C1 segment of cervical spinal cord (tissue), 14 donors: ENCODE measurements around the gene DLX5.
"Not testable (repeated sequence)": the region's sequence is repeated elsewhere in the genome, so short reads cannot be mapped to it uniquely, and the experiment has no call there.

Source experiments
- DNase-seq, 14 donors: peaks; one replicate each; lab custom pipeline; 2025; lab: John Stamatoyannopoulos, UW

DLX5 gene

DNA sequence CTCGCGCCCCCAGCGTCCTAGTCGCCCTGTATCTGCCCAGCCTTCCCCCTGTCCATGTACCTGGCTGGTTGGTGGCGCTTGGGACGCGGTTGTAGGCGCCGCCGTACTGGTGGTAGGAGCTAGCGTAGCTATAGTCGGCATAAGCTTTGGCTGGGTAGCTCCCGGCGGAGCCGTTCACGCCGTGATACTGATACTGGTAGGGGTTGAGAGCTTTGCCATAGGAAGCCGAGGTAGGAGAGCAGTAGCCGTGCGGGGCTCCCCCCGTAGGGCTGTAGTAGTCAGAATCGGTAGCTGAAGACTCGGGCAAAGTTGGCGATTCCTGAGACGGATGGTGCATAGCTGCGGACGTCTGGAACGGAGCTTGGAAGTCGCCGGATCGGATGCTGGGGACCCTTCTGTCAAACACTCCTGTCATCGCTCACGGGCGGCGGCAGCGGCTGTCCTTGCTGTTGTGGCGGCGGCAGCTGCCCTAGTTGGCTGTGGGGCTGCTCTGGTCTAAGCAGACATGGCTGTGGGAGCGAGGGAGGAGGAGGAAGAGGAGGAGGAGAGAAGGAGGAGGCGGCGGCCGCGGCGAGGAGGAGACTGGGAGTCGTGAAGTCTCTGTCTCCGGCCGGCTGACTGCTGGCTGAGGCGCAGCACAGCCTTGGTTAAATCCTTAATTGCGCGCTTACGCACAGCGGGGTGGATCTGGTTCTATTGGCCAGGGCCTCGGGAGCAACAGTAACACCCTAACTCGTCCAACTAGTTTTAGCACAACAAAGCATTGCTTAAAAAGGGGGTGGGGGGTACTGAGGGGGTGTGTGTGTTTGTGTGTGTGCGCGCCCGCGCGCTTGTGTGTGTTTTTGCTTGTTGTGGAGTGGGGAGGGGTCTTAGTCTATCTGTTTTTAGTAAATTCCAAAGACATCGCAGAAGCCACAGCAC lies at the start of gene DLX5:
Gene DLX5 (minus strand): TSS at position 623 of the 921 bp plus-strand sequence. CDS start 208 bp downstream, at position 415.
- peak in 1 of 14 donors; percentile 14 for DNase-seq

DNA sequence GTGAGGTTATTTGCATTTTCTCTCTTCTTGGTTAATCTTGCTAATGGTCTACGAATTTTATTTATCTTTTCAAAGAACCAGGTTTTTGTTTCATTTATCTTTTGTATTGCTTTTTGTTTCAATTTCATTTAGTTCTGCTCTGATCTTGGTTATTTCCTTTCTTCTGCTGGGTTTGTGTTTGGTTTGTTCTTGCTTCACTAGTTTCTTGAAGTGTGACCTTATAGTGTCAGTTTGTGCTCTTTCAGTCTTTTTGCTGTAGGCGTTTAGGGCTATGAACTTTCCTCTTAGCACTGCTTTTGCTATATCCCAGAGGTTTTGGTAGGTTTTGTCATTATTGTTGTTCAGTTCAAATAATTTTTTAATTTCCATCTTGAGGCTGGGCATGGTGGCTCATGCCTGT lies 47.4 kb upstream of the DLX5 start:
- not testable (repeated sequence) for DNase-seq

DNA sequence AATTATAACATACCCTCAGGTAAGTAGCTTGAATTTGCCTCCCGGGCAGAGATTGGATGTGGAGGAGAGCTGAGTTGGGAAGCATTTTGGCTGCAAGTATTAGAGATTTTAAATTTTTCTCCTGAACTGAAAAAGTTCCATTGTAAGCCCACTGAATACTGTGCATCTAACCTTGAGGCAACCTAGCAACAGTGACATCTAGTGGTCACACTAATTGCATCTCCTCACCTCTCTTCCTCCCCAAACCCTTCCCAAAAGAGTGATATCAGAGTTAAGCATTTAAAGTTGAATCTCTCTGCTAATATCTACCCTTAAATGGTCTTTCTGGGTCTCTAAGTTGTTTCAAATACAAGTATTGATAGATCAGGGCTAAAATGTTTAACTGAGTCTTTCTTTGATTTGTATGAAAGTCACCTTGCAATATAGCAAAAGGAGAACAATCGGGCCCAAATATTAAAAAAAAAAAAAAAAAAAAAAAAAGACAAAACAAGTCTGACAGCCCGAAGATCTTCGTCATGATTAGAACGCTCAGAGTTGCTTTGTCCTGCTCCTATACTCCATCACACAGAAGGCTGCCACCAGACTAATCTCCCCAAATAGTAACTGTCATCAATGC lies 40.4 kb upstream of the DLX5 start:
- DNase-seq, result peak in 2 of 14 donors; percentile 3 to 14

DNA sequence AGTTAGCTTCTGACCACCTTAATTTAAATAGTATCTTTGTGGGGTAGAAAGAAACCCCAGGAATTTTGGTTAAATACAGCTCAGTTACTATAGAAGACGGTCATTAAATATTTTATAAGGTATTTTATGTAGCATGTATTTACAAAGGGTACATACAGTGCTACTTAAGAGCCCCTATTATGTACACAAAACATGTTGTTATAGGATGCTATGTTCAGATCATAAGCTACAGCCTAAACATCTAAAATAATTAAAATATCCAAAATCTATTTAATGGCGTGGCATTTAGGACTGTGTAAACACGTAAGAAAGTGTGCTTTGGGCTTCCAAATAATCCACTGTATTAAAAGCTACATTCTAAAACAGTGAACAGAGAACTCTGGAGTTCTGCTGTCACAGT lies 39.4 kb upstream of the DLX5 start:
- DNase-seq, result no peak

DNA sequence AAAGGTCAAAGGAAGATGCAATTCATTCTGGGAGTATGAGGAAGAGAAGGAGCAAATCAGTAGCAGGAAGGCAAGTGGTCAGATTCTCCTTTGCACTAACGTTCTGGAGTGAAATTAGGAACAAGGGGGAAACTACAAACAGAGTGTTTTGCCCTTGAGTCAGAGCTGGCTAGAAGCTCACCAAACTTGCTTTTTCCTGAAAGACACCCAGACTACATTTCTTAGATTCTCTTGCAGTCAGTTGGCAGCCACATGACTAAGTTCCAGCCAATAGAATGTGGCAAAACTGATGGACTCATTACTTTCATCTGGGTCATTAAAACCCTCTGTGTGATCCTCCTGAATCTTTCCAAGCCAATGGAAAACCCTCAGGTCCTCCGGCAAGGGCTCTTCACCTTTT lies 18.6 kb upstream of the DLX5 start:
- DNase-seq, result no peak

DNA sequence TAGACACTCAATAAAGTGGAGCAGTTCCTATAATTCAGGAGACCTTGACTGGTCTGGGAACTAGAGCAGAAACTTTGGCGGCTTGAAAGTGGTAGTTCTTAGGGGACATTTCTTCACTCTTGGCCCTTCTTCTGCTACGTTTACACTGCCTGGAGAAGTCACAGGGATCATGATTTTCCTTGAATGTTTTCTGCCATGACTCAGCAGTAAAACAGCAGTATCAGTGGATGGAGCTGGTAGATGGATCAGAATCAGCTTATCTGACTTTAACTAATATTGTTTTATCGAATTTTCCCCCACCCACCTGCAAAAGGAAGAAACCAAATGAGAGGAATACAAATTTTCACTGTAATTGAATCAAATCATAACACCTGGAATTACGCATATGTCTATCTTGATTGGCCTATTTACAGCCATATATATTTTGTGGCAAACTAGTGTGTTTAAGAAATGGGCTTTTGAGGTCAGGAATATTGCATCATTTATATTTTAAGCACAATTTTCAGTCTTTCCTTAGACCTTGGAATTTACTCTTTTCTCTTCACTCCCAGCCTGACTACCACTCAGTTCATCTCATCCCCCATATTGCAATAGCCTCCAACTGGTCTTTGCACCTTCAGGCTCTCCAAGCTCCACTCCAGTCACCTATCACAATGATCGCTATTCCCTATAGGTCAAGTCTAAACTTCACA lies 14.9 kb upstream of the DLX5 start:
- DNase-seq, result no peak

DNA sequence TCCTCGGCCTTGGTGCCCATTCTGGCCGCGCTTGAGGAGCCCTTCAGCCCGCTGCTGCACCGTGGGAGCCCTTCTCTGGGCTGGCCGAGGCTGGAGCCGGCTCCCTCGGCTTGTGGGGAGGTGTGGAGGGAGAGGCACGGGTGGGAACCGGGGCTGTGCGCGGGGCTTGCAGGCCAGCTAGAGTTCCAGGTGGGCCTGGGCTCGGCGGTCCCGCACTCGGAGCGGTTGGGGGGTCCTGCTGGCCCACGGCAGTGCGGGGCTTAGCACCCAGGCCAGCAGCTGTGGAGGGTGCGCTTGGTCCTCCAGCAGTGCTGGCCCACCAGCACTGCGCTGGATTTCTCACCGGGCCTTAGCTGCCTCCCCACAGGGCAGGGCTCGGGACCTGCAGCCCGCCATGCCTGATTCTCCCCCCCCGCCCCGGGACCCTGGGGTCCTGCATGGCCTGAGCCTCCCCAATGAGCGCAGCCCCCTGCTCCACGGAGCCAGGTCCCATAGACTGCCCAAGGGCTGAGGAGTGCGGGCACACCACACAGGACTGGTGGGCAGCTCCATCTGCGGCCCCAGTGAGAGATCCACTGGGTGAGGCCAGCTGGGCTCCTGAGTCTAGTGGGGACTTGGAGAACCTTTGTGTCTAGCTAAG lies 9.7 kb upstream of the DLX5 start:
- not testable (repeated sequence) for DNase-seq

DNA sequence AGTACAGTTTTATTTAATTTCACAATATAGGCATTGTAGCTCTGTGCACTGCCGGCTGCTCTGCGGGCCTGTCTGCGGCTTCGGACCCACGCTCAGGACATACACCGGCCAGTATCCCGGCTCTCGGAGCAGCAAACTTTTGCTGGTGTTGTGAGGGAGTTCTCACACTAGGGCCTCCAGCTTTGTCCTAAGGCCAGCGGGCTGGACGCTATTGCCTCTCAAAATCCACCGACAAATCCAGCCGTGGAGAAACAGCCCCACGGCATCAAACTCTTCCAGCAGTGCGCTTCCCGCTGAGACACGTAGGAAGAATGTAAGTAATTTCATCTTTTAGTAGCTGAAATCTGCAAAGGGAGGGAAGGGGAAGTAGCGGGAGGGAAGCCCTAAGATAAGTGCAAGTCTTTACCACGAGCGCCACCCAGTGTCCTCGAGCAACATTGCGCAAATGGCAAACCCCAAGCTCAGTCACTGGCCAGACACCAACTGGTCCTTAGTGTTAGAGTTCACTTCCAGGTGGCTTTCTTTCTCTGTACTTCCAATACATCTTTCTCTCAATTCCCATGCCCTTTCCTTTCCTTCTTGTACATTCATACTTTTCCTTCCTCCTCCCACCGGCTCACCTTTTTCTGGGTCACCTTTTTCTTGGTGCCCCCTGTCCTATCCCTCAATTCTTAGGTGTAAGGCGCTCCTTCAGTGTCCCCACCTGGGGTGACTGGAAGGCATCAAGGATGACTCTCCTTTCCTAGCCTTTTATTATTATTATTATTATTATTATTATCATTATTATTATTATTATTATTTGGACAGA lies 3.0 kb upstream of the DLX5 start:
- DNase-seq, result peak in 10 of 14 donors; percentile 51 to 82 (median 62)

DNA sequence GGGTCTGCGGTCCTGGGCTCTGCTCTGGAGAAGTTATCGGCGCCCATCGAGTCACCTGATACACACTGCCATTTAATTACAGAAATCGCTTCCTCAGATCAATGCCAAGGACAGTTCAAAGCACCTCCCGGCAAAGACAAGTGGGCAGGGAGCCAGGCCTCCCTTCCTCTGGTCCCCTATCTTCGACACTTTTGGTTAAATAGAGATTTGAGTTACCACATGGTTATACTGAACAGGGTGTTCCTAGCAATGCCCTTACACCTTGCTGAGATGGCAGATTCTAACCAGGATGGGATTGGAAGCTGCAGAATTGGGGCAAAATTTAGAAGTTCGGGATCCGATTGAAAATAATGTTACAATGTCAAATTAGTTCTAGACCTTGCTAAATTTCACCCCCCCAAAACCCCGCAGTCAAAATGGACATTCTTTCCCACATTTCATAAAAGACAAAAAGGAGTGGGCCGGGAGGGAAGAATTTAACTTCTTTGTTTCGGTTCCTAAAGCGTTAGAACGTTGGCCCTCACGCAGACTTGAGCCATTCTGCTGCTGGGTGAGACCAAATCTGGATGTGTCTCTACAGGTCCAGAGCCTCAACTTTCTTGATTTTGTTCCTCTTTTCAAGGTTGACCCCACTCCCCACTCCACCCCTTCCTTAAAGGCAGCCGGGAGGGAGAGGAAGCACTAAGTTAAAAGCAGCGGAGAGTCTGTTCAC lies 2.2 kb upstream of the DLX5 start:
- peak in 1 of 14 donors; percentile 42 for DNase-seq

DNA sequence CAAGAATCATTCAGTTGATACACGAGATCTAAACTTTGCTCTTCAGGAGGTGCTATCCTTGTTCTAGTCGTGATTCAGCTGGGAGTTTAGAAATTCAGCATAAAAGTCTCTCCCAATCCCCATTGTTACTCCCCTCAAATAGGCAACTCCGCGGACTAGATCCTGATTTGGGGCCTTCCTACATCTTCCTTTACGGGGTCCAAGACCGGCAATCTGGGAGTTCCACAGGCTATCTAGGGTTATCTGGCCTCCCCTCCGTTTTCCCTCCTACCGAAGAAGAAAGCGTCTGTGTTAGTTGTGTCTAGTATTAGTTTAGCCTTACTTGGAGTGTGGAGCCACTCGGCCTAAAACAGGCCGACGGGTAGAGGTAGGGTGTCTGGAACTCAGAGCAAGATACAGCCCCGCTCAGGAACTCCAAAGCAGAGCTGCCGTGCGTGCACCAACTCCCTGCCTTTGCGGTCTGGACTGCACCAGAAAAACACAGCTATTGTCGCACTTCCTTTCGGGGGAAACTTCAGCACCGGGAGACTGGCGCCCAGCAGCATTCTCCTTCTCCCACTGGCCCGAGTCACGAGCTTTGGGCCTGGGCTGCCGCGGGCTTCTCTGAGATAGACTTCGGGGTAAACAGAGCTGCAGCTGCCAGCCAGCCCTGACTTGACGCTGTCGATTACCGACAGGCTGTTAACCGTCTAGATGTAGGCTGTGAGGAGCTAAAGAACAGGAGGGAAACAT lies 1.5 kb upstream of the DLX5 start:
- peak in 8 of 14 donors; percentile 14 to 32 (median 24) for DNase-seq

DNA sequence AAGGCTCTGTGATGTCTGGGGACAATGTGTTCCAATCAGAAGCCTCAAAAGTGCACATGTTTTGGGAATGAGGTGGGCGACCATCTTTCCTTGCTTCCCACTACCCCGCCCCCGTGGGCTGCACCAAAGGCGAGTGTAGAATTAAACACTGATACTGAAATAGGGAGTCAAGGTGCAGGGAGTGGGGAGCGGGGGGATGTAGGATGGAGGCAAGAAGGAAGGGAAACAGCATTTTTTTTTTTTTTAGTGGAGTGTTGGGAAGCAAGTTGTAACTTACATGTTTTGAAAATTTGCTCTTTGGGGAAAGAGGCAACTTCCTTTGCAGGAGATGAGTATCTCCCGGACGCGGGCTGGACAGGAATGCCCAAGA lies 484 bp upstream of the DLX5 start:
- no peak for DNase-seq

DNA sequence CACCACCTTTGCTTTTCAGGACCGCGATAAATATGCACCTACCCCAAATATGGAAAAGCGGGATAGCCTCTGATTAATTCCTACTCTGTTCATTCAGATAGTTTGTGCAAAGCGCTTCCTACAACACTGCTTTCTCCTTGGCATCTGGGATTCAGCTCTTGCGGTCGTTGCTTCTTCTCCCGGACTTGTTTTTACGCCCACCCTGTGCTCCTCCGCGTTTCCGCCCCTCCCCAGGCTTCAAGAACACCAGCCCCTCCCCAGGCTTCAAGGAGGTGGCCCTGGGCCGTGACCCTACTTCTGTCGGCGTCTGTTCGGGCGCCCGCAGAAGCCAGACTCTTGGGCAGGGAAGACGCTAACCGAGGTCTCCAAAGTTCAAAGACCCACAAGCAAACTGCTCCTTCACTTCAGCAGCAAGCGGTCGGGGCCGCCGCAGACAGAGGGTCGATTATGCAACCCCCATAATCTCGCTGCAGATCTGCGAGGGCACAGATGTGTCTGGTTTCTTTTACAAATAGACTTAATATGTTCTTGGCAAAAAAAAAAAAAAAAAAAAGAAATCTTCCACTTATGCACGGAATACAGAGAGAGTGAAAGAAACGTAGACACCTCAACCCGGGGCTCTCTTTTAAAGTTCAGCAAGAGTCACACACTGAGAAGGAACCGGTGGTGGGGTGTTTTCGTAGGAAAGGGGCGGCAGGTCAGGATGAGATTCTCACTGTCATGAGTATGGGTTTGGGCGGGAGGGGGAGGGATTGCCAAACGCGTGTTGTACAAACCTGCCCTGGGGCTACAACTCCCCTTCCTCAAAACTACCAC lies 1.9 kb downstream of the DLX5 start:
- no peak for DNase-seq

DNA sequence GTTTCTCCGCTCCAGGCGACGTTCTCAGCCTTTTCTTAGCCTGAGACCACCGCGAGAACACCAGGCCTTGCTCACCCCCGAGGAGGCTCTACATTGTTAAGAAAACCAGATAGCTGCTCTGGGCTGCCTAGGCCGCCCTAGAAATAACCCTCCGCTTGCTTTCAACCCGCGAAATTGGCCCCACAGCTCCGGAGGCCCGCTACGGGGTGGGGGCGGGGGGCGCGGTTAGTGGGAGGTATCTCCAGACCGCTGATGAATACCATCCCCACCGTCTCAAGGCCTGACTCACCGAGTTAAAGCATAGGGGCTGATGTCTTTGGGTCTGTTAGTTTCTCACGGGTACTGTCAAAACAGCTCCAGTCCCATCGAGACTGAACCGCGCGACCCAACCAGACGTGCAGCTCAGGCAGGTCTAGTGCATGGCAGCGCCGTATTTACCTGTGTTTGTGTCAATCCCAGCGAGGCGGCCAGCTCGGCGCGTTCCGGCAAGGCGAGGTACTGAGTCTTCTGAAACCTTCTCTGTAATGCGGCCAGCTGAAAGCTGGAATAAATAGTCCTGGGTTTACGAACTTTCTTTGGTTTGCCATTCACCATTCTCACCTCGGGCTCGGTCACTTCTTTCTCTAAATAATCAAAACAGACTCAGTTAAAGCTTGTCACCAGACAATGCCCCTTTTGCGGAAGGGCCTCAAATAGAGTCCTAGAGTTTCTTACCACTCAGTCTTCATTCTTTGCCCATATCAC lies 2.7 kb downstream of the DLX5 start:
- DNase-seq, result no peak

DNA sequence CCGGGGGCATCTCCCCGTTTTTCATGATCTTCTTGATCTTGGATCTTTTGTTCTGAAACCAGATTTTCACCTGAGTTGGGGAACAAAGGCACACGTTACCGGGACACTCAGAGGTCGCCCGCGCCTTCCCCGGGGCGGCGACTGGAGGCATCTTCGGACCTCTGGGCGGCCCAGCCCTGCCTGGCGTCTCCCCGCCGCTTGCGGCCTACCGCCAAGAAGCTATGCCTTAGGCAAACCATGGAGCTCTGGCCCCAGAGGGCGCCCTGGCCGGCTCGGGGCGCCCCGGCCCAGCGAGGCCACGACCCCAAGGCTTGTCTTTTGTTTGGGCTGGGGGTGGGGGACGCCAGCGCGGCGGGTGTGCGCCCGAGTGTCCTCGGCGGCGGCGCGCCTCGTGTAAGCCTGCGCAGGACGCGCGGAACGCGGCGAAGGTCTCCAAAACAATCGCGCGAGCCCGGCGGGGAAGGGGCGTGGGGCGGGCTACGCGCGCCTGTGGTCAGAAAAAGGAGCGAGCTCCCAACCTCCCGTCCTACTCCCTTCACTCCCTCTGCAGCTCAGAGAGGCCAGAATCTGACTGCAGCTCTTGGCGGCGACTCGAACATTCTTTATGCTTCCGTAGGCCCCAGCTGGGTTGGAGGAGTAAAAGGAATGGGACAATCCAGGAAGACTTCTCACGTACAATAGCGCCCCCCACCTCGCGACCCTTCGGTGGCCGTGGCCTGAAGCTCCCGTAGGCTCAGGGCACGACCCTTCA lies 3.5 kb downstream of the DLX5 start:
- DNase-seq, result no peak

DNA sequence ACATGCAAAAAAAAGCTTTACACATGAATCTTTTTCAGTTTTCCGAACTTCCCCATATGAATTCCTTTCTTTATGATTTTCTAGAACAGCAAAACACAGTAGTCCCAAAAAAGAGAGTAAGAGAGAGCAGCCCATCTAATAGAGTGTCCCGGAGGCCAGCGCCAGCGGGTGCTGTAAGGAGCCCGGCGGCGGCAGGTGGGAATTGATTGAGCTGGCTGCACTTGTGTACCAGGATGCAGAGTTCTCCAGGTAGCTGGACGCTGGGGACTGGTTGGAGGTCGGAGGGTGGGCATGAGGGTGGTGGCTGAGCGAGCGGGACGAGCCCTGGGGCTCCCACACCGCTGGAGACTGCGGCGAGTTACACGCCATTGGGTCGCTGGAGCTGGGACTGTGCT lies 4.0 kb downstream of the DLX5 start:
- no peak for DNase-seq

DNA sequence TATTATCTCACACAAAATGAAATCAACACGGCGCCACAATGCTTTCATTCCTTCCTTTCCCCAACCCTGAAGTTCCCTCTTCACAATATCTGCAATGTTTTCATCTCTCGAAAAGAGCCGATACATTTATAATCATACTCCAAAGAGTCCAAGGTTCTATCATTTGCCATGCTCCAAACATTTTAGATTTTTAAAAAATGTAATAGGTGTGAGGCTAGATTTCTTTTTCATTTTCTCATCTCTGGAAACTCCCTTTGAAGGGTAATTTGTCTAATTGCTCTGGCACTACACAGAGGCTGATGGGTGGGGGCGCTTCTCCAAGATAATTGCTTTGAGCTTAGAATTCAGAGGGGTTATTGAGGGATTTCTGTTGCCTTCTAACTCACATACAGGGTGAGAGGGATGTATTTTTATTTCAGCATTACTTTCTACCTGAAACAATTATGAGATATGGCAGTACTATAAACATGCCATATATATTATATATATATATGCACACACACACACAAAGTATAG lies 4.9 kb downstream of the DLX5 start:
- DNase-seq, result no peak
